ENCODE data around the gene TSBP1.

TSBP1 gene

GRCh38 chr6:32254761-32255198, 116.9 kb downstream of the TSBP1 start:
- Histone ChIP-seq H3K9ac (ENCODE audit: low read length) (peak overlapping the region; percentile 93), H3K4me3 (ENCODE audit: low read length) (peak overlapping the region; percentile 86), H3K36me3 (replicated peaks; ENCODE audit: low read depth, low read length) (no peaks in the 10 kb centered on the region), H3K27me3 (ENCODE audit: low read depth, low read length) (no peaks in the 10 kb centered on the region), H3K4me1 (ENCODE audit: low read length) (peaks cover 34% of the 10 kb centered on the region), H3K79me2 (ENCODE audit: low read length) (peaks cover 7% of the 10 kb centered on the region), H4K20me1 (ENCODE audit: insufficient read depth, low read length) (no peaks in the 10 kb centered on the region), H2AFZ (ENCODE audit: low read depth, low read length) (peak overlapping the region; percentile 88; the same call in 1 of the 2 replicates), H3K9me3 (ENCODE audit: insufficient read depth, low read length) (no peaks in the 10 kb centered on the region), H3K27ac (ENCODE audit: low read length) (peak overlapping the region; percentile 90), H3K4me2 (ENCODE audit: low read length) (peak overlapping the region; percentile 100)
- TF ChIP-seq, protein P1, sequence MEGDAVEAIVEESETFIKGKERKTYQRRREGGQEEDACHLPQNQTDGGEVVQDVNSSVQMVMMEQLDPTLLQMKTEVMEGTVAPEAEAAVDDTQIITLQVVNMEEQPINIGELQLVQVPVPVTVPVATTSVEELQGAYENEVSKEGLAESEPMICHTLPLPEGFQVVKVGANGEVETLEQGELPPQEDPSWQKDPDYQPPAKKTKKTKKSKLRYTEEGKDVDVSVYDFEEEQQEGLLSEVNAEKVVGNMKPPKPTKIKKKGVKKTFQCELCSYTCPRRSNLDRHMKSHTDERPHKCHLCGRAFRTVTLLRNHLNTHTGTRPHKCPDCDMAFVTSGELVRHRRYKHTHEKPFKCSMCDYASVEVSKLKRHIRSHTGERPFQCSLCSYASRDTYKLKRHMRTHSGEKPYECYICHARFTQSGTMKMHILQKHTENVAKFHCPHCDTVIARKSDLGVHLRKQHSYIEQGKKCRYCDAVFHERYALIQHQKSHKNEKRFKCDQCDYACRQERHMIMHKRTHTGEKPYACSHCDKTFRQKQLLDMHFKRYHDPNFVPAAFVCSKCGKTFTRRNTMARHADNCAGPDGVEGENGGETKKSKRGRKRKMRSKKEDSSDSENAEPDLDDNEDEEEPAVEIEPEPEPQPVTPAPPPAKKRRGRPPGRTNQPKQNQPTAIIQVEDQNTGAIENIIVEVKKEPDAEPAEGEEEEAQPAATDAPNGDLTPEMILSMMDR (IDR thresholded peaks at IDR 0.05; ENCODE audit: low read depth, low read length) = no peak
- TF ChIP-seq EZH2phosphoT487 (IDR thresholded peaks at IDR 0.05; ENCODE audit: low read depth) = no peak

DNA sequence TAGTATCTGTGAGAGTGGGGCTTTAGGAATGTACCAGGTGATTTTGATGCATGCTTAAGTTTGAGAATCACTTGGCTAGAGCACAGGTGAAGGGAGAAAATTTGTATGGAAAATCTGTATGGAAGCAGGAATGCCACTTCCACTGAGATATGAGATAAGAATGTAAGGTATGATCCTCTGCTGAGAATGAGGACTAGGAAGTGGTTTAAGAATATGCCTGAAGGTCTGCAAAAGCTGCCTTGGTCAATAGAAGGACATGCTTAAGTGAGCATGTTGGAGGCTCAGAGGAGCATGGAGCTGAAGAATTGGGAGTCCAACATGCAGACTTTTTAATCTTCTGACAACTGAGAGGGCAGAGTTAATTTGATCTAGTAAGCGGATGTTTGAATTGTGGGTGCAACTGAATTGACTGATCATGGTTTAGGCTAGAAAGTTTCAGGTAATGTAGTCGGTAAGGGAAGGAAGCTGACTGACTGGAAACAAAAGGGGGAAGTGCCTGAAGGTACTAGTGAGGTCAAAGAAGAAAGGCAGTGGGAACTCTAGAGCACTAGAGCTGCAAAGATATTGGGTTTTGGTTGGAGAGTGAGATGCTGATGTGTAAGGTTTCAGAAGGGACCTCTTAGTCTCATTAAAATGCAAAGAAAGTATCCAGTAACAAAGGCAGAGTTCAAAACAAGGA, 119.2 kb downstream of the TSBP1 start:
- TF ChIP-seq, protein P1 (IDR thresholded peaks at IDR 0.05; ENCODE audit: low read depth, low read length) = no peak
- no peak for TF ChIP-seq EZH2phosphoT487 (IDR thresholded peaks at IDR 0.05; ENCODE audit: low read depth)
- Histone ChIP-seq H2AFZ (ENCODE audit: low read depth, low read length) (no peak overlapping the region), H3K79me2 (ENCODE audit: low read length) (peaks cover 7% of the 10 kb centered on the region), H3K36me3 (replicated peaks; ENCODE audit: low read depth, low read length) (no peaks in the 10 kb centered on the region), H4K20me1 (ENCODE audit: insufficient read depth, low read length) (no peaks in the 10 kb centered on the region), H3K9me3 (ENCODE audit: insufficient read depth, low read length) (no peaks in the 10 kb centered on the region), H3K9ac (ENCODE audit: low read length) (no peak overlapping the region; the same call in 1 of the 2 replicates), H3K27ac (ENCODE audit: low read length) (peak overlapping the region; percentile 26; the same call in 1 of the 2 replicates), H3K27me3 (ENCODE audit: low read depth, low read length) (no peaks in the 10 kb centered on the region), H3K4me3 (ENCODE audit: low read length) (peak overlapping the region; percentile 36; the same call in 1 of the 2 replicates), H3K4me1 (ENCODE audit: low read length) (peaks cover 34% of the 10 kb centered on the region), H3K4me2 (ENCODE audit: low read length) (peak overlapping the region; percentile 62)

GRCh38 chr6:32249262-32249661, 122.4 kb downstream of the TSBP1 start:
- Histone ChIP-seq H3K27me3 (ENCODE audit: low read depth, low read length) (no peaks in the 10 kb centered on the region), H4K20me1 (ENCODE audit: insufficient read depth, low read length) (no peaks in the 10 kb centered on the region), H3K36me3 (replicated peaks; ENCODE audit: low read depth, low read length) (no peaks in the 10 kb centered on the region), H3K79me2 (ENCODE audit: low read length) (no peaks in the 10 kb centered on the region), H3K4me1 (ENCODE audit: low read length) (peaks cover 20% of the 10 kb centered on the region), H3K9ac (ENCODE audit: low read length) (no peak overlapping the region), H3K4me3 (ENCODE audit: low read length) (no peak overlapping the region), H2AFZ (ENCODE audit: low read depth, low read length) (no peak overlapping the region), H3K4me2 (ENCODE audit: low read length) (no peak overlapping the region), H3K9me3 (ENCODE audit: insufficient read depth, low read length) (no peaks in the 10 kb centered on the region), H3K27ac (ENCODE audit: low read length) (no peak overlapping the region)
- TF ChIP-seq EZH2phosphoT487 (IDR thresholded peaks at IDR 0.05; ENCODE audit: low read depth) = no peak
- TF ChIP-seq, protein P1 (IDR thresholded peaks at IDR 0.05; ENCODE audit: low read depth, low read length) = no peak

DNA sequence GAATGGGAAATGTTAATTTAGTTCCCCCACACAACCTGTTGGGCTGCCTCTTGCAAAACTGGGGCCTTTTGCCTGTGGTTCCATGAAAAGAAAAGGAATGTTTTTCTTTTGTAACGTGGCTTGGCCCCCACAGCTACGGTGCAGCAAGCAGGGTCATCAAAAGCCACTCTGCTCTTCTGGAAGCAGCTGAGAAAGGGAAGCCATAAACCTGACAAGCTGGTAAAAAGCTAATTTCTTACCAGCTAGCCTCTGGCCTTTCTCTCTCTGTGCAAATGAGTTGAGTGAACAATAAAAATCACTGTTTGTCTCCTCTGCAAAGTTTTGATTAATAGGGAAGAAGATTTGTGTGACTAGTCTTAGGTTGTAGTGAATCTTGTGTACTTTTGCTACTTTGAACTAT, 124.3 kb downstream of the TSBP1 start:
- no peaks in the 10 kb centered on the region for H3K36me3 ChIP-seq (replicated peaks; ENCODE audit: low read depth, low read length)
- H2AFZ ChIP-seq (ENCODE audit: low read depth, low read length) = no peak overlapping the region
- no peaks in the 10 kb centered on the region for H3K9me3 ChIP-seq (ENCODE audit: insufficient read depth, low read length)
- no peak overlapping the region for H3K4me3 ChIP-seq (ENCODE audit: low read length)
- H3K27ac ChIP-seq (ENCODE audit: low read length) = no peak overlapping the region
- no peak overlapping the region for H3K9ac ChIP-seq (ENCODE audit: low read length)
- no peak overlapping the region for H3K4me2 ChIP-seq (ENCODE audit: low read length)
- no peaks in the 10 kb centered on the region for H3K27me3 ChIP-seq (ENCODE audit: low read depth, low read length)
- H3K4me1 ChIP-seq (ENCODE audit: low read length) = peaks cover 14% of the 10 kb centered on the region
- H3K79me2 ChIP-seq (ENCODE audit: low read length) = no peaks in the 10 kb centered on the region
- no peak for TF ChIP-seq EZH2phosphoT487 (IDR thresholded peaks at IDR 0.05; ENCODE audit: low read depth)
- TF ChIP-seq, protein P1 (IDR thresholded peaks at IDR 0.05; ENCODE audit: low read depth, low read length) = no peak
- no peaks in the 10 kb centered on the region for H4K20me1 ChIP-seq (ENCODE audit: insufficient read depth, low read length)

All from OCI-LY3 (cell line).